ENCODE measurements around the gene AKT2. TPM values are rescaled to one million over a fixed set of nuclear protein-coding genes. Genes with fewer than 3 reads are reported as not detected.

The AKT2 gene
- total RNA-seq, 1 experiment from 2014 or later = 141 TPM

DNA sequence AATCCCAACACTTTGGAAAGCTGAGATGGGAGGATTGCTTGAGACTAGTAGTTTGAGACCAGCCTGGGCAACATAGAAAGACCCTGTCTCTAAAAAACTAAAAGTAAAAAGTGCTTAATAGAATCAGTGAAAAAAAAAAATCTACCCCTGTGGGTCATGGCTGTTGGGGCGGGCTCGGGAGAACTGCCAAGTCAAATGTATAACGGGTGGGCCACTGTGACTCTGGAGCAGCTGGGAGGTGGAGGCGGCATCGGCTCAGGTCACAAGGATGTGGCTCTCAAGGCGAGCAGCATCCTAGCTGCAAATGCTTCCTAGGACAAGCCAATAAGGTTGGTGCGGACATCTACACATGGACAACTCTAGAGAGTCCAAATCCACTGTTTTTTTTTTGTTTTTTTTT is 32.2 kb upstream of the AKT2 start:
- no peak for DNase-seq (ENCODE audit: low read depth, low spot score)

More for the DNA sequence above, 32.2 kb upstream of the AKT2 start:
- Histone ChIP-seq H3K27me3 (ENCODE audit: insufficient read depth, low read length) (no peaks in the 10 kb centered on the region), H3K27ac (ENCODE audit: low read depth, low read length) (no peak overlapping the region), H3K9me2 (ENCODE audit: insufficient read depth) (no peaks in the 10 kb centered on the region), H4K20me1 (ENCODE audit: insufficient read depth) (no peaks in the 10 kb centered on the region), H3K9ac (ENCODE audit: low read length) (no peak overlapping the region), H3K36me3 (ENCODE audit: control insufficient read depth in 1 of 2, insufficient read depth in 2 of 2, low read length in 2 of 2) (peaks cover 0 to 5% of the 10 kb centered on the region in 2 experiments; a peak in 3 of 4 replicates), H3K4me1 (ENCODE audit: control insufficient read depth in 1 of 2, insufficient read depth in 2 of 2, low read length in 2 of 2) (no peaks in the 10 kb centered on the region), H2AFZ (ENCODE audit: low read depth, low read length, poor library complexity, severe bottlenecking) (no peak overlapping the region), H3K79me2 (ENCODE audit: insufficient read depth, low read length) (no peaks in the 10 kb centered on the region), H3K9me3 (ENCODE audit: control insufficient read depth in 1 of 2, insufficient read depth in 1 of 2, low read depth in 1 of 2, low read length in 2 of 2) (no peaks in the 10 kb centered on the region), H3K4me2 (ENCODE audit: low read length) (no peak overlapping the region), H3K4me3 (replicated peaks in 1 of 2; ENCODE audit: low read depth in 1 of 2, low read length in 2 of 2) (no peak overlapping the region)
- intact Hi-C loops (cut with micrococcal nuclease) = no loop called here
- POLR2A ChIA-PET = no interaction called here
- ATAC-seq = no peak
- TF ChIP-seq JUND (IDR thresholded peaks at IDR 0.05) (no peak), CBX3 (IDR thresholded peaks at IDR 0.05; ENCODE audit: low read depth) (no peak), ZFX (IDR thresholded peaks at IDR 0.05) (no peak), FOSL1 (IDR thresholded peaks at IDR 0.05; ENCODE audit: low read depth) (no peak), ZNF274 (IDR thresholded peaks at IDR 0.05; ENCODE audit: low read depth, low read length) (no peak), SRF (IDR thresholded peaks at IDR 0.05; ENCODE audit: low read depth) (no peak), ELF1 (IDR thresholded peaks at IDR 0.05; ENCODE audit: borderline replicate concordance, low read depth) (no peak), SIN3A (IDR thresholded peaks at IDR 0.05; ENCODE audit: low read depth) (no peak), RAD21 (IDR thresholded peaks at IDR 0.05; ENCODE audit: low read depth) (no peak), EZH2 (IDR thresholded peaks at IDR 0.05) (no peak), POLR2AphosphoS5 (IDR thresholded peaks at IDR 0.05; ENCODE audit: low read depth, low read length) (no peak), YY1 (IDR thresholded peaks at IDR 0.05; ENCODE audit: extremely low read depth, insufficient replicate concordance, low read depth, low read length) (no peak), POLR2A (IDR thresholded peaks at IDR 0.05; ENCODE audit: borderline replicate concordance, extremely low read depth, insufficient read depth, insufficient read length) (no peak), EGR1 (IDR thresholded peaks at IDR 0.05; ENCODE audit: low read depth) (no peak)
- TF ChIP-seq, protein P1, sequence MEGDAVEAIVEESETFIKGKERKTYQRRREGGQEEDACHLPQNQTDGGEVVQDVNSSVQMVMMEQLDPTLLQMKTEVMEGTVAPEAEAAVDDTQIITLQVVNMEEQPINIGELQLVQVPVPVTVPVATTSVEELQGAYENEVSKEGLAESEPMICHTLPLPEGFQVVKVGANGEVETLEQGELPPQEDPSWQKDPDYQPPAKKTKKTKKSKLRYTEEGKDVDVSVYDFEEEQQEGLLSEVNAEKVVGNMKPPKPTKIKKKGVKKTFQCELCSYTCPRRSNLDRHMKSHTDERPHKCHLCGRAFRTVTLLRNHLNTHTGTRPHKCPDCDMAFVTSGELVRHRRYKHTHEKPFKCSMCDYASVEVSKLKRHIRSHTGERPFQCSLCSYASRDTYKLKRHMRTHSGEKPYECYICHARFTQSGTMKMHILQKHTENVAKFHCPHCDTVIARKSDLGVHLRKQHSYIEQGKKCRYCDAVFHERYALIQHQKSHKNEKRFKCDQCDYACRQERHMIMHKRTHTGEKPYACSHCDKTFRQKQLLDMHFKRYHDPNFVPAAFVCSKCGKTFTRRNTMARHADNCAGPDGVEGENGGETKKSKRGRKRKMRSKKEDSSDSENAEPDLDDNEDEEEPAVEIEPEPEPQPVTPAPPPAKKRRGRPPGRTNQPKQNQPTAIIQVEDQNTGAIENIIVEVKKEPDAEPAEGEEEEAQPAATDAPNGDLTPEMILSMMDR (IDR thresholded peaks at IDR 0.05 in 2 of 3, conservative IDR thresholded peaks at IDR 0.05 in 1 of 3; ENCODE audit: borderline replicate concordance in 1 of 3, insufficient read depth in 1 of 3, low read depth in 2 of 3, low read length in 2 of 3) = no peak
- TF ChIP-seq, protein P2, sequence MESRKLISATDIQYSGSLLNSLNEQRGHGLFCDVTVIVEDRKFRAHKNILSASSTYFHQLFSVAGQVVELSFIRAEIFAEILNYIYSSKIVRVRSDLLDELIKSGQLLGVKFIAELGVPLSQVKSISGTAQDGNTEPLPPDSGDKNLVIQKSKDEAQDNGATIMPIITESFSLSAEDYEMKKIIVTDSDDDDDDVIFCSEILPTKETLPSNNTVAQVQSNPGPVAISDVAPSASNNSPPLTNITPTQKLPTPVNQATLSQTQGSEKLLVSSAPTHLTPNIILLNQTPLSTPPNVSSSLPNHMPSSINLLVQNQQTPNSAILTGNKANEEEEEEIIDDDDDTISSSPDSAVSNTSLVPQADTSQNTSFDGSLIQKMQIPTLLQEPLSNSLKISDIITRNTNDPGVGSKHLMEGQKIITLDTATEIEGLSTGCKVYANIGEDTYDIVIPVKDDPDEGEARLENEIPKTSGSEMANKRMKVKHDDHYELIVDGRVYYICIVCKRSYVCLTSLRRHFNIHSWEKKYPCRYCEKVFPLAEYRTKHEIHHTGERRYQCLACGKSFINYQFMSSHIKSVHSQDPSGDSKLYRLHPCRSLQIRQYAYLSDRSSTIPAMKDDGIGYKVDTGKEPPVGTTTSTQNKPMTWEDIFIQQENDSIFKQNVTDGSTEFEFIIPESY (IDR thresholded peaks at IDR 0.05; ENCODE audit: extremely low read depth, insufficient replicate concordance, low read length) = no peak
- TF ChIP-seq, protein P3, sequence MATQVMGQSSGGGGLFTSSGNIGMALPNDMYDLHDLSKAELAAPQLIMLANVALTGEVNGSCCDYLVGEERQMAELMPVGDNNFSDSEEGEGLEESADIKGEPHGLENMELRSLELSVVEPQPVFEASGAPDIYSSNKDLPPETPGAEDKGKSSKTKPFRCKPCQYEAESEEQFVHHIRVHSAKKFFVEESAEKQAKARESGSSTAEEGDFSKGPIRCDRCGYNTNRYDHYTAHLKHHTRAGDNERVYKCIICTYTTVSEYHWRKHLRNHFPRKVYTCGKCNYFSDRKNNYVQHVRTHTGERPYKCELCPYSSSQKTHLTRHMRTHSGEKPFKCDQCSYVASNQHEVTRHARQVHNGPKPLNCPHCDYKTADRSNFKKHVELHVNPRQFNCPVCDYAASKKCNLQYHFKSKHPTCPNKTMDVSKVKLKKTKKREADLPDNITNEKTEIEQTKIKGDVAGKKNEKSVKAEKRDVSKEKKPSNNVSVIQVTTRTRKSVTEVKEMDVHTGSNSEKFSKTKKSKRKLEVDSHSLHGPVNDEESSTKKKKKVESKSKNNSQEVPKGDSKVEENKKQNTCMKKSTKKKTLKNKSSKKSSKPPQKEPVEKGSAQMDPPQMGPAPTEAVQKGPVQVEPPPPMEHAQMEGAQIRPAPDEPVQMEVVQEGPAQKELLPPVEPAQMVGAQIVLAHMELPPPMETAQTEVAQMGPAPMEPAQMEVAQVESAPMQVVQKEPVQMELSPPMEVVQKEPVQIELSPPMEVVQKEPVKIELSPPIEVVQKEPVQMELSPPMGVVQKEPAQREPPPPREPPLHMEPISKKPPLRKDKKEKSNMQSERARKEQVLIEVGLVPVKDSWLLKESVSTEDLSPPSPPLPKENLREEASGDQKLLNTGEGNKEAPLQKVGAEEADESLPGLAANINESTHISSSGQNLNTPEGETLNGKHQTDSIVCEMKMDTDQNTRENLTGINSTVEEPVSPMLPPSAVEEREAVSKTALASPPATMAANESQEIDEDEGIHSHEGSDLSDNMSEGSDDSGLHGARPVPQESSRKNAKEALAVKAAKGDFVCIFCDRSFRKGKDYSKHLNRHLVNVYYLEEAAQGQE (IDR thresholded peaks at IDR 0.05; ENCODE audit: low read depth) = no peak
- TF ChIP-seq, protein P4, sequence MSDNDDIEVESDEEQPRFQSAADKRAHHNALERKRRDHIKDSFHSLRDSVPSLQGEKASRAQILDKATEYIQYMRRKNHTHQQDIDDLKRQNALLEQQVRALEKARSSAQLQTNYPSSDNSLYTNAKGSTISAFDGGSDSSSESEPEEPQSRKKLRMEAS (IDR thresholded peaks at IDR 0.05) = no peak
- TF ChIP-seq, protein P5, sequence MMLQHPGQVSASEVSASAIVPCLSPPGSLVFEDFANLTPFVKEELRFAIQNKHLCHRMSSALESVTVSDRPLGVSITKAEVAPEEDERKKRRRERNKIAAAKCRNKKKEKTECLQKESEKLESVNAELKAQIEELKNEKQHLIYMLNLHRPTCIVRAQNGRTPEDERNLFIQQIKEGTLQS (IDR thresholded peaks at IDR 0.05) = no peak
- RAD21 ChIA-PET (ENCODE audit: low non-redundant PET in 1 of 2, low total read pairs in 2 of 2, uncharacterized antibody in 2 of 2, unreplicated experiment in 2 of 2) = no interaction called here
- no TSS peak for BruUV-seq (replicated peaks)
- CTCF ChIA-PET = no interaction called here
